Vagina (tissue), 2 donors: Measurements from ENCODE around the gene ITIH1.

Experiments
- CTCF ChIP-seq, 3 experiments: fragments of 450-650 bp in 2 of 3; fragments of 200-600 bp in 1 of 3; sonication (generic) in 1 of 3; IDR thresholded peaks; one replicate each; pipeline ENCODE4 v1.5.1; 2017 to 2019; ENCODE audit warnings: antibody characterized with exemption in 3 of 3, mild to moderate bottlenecking in 2 of 3, moderate library complexity in 2 of 3
- POLR2A ChIP-seq, 2 donors: fragments of 450-650 bp; IDR thresholded peaks; one replicate each; pipeline ENCODE4 v1.6.1; 2017; ENCODE audit warnings: antibody characterized with exemption in 2 of 2, mild to moderate bottlenecking in 2 of 2, moderate library complexity in 2 of 2

GRCh38 chr3:52752045-52752660, 25.2 kb upstream of the ITIH1 start:
- TF ChIP-seq CTCF (IDR thresholded peaks at IDR 0.05) (no peak), POLR2A (IDR thresholded peaks at IDR 0.05) (no peak)
